Mucosa of descending colon (tissue), 3 donors: Measurements from ENCODE around the gene ACAP1. TPM values are rescaled to one million over a fixed set of nuclear protein-coding genes. Genes with fewer than 3 reads are reported as not detected.
A peak's percentile ranks its signal among the peaks of the same experiment; 100 is the strongest.

Experiments used
- ATAC-seq: fragments of 200-7000 bp; cut with Tn5 transposase; one replicate; pipeline ENCODE4 v1.9.1; 2020; ENCODE audit warnings: mild to moderate bottlenecking, moderate library complexity
- DNase-seq, 3 donors: peaks; one replicate each; pipeline ENCODE4 v3.0.0-alpha.2; 2020
- H3K36me3 ChIP-seq: fragments of 200-600 bp; one replicate; pipeline ENCODE4 v1.8.0; 2021; ENCODE audit warnings: low read depth, mild to moderate bottlenecking
- H3K4me1 ChIP-seq: fragments of 200-600 bp; one replicate; pipeline ENCODE4 v1.8.0; 2021; ENCODE audit warnings: low read depth, mild to moderate bottlenecking
- H3K4me3 ChIP-seq: fragments of 200-600 bp; one replicate; pipeline ENCODE4 v1.8.0; 2021; ENCODE audit warnings: mild to moderate bottlenecking
- H3K9me3 ChIP-seq: fragments of 200-600 bp; one replicate; pipeline ENCODE4 v1.8.0; 2021; ENCODE audit warnings: mild to moderate bottlenecking
- CTCF ChIP-seq: fragments of 200-600 bp; IDR thresholded peaks from one replicate; pipeline ENCODE4 v1.8.0; 2022; ENCODE audit warnings: antibody characterized with exemption, mild to moderate bottlenecking
- intact Hi-C, 2 donors: fragments of 100-400 bp; cut with DNase I in 1 of 2; cut with micrococcal nuclease in 1 of 2; formaldehyde crosslinking; loops; one replicate each; pipeline versions ENCODE4 v1.11.0 to v1.11.1; 2022; cut with DNase I, micrococcal nuclease
- total RNA-seq, 3 donors: library from RNA; stranded (reverse); fragmentation: NEBNext Ultra II Directional in 2 of 3; extraction: Animal tissue kit (Norgen Biotek cat#: 25700) in 2 of 3; gene quantifications; one replicate each; pipeline versions ENCODE4 v1.2.1 to v1.2.4, GENCODE V29; 2021 to 2023
- donor health status: DM: no; HTN: no; CAD: no; lungs with moderate emphysema.
- donor health status: DM: no; HTN: no; CAD: no.
- donor health status: DM: no; HTN: yes; CAD: no.

The ACAP1 gene
- total RNA-seq, 3 donors from 2014 or later, result 9.2 to 16.5 (median 11.2) TPM

GRCh38 chr17:7296189-7296861 lies 40.0 kb upstream of the ACAP1 start:
- no peaks in the 10 kb centered on the region for H3K36me3 ChIP-seq
- peak; percentile 92 for TF ChIP-seq CTCF
- DNase-seq (peak; percentile 85 to 91 (median 86)), ATAC-seq (peak; percentile 52)
- H3K9me3 ChIP-seq, result no peaks in the 10 kb centered on the region
- intact Hi-C loops, result no loop called here
- H3K4me1 ChIP-seq, result peaks cover 20% of the 10 kb centered on the region
- H3K4me3 ChIP-seq, result no peak overlapping the region

- intact Hi-C loops, result no loop called here
- no peaks in the 10 kb centered on the region for H3K9me3 ChIP-seq
- DNase-seq, result no peak
- H3K4me3 ChIP-seq, result no peak overlapping the region
- H3K36me3 ChIP-seq, result peaks cover 6% of the 10 kb centered on the region
- H3K4me1 ChIP-seq, result peaks cover 3% of the 10 kb centered on the region
- TF ChIP-seq CTCF, result no peak
- ATAC-seq, result no peak
Observed at GRCh38 chr17:7304179-7304578, 32.1 kb upstream of the ACAP1 start.

GRCh38 chr17:7306911-7307685 lies 29.2 kb upstream of the ACAP1 start, which contains the start of gene EIF5A:
Gene EIF5A, plus strand, starts transcription at chr17:7307628. Its CDS starts 2,008 bp downstream, at chr17:7309636.
- DNase-seq, result peak; percentile 99 to 100 (median 100)
- Histone ChIP-seq H3K9me3 (no peaks in the 10 kb centered on the region), H3K4me3 (peak within 1 kb of the TSS; percentile 86), H3K4me1 (peaks cover 17% of the 10 kb centered on the region), H3K36me3 (peaks cover 11% of the 10 kb centered on the region)
- TF ChIP-seq CTCF, result no peak
- intact Hi-C loops, result no loop called here
- peak; percentile 88 for ATAC-seq

GRCh38 chr17:7307686-7308624 lies 28.4 kb upstream of the ACAP1 start:
- H3K4me3 ChIP-seq, result peak overlapping the region; percentile 86
- H3K4me1 ChIP-seq, result peaks cover 18% of the 10 kb centered on the region
- DNase-seq (peak; percentile 67 to 84 (median 81)), ATAC-seq (peak; percentile 54)
- TF ChIP-seq CTCF, result no peak
- intact Hi-C loops, result no loop called here
- H3K36me3 ChIP-seq, result peaks cover 14% of the 10 kb centered on the region
- H3K9me3 ChIP-seq, result no peaks in the 10 kb centered on the region
